Astrocyte of the cerebellum (primary cell): Measurements from ENCODE around the gene DUSP5.
"Not testable (repeated sequence)": the region's sequence is repeated elsewhere in the genome, so short reads cannot be mapped to it uniquely, and the experiment has no call there.

ENCODE experiments used
- DNase-seq: peaks from one replicate; pipeline ENCODE4 v3.0.0-alpha.2; 2011; ENCODE audit warnings: low read depth
- H3K4me3 ChIP-seq: 2 replicates; pipeline ENCODE4 v1.5.1; 2011; ENCODE audit warnings: mild to moderate bottlenecking, low read depth, low read length, moderate library complexity
- CTCF ChIP-seq: IDR thresholded peaks from 2 replicates; pipeline ENCODE4 v1.5.1; 2012; ENCODE audit warnings: low read length, low read depth, moderate library complexity, mild to moderate bottlenecking; ENCODE audit errors: missing control alignments
- in situ Hi-C: cut with HindIII; loops from 2 replicates; pipeline ENCODE4 v1.10.0; 2017; ENCODE audit warnings: low sequenced_read_pairs

The DUSP5 gene

GRCh38 chr10:110458266-110458920 is 39.3 kb upstream of the DUSP5 start:
- H3K4me3 ChIP-seq: no peak overlapping the region
- no peak for TF ChIP-seq CTCF
- DNase-seq: no peak
- in situ Hi-C loops: no loop called here

GRCh38 chr10:110459600-110459999 is 38.1 kb upstream of the DUSP5 start:
- DNase-seq: no peak
- no peak for TF ChIP-seq CTCF
- in situ Hi-C loops: no loop called here
- no peak overlapping the region for H3K4me3 ChIP-seq

GRCh38 chr10:110460111-110460809 is 37.4 kb upstream of the DUSP5 start:
- TF ChIP-seq CTCF: no peak
- no peak for DNase-seq
- in situ Hi-C loops: no loop called here

GRCh38 chr10:110461088-110461487 is 36.6 kb upstream of the DUSP5 start:
- in situ Hi-C loops: no loop called here
- no peak overlapping the region for H3K4me3 ChIP-seq
- no peak for DNase-seq
- TF ChIP-seq CTCF: no peak

More at GRCh38 chr10:110460111-110460809, 37.4 kb upstream of the DUSP5 start:
- H3K4me3 ChIP-seq: no peak overlapping the region

- no peak overlapping the region for H3K4me3 ChIP-seq
- in situ Hi-C loops: no loop called here
- TF ChIP-seq CTCF: no peak
- DNase-seq: no peak
Observed at GRCh38 chr10:110461530-110461929, 36.2 kb upstream of the DUSP5 start.

- no peak overlapping the region for H3K4me3 ChIP-seq
- in situ Hi-C loops: no loop called here
- no peak for TF ChIP-seq CTCF
- no peak for DNase-seq
Observed at GRCh38 chr10:110462166-110463095, 35.3 kb upstream of the DUSP5 start.

- H3K4me3 ChIP-seq, DNase-seq, in situ Hi-C loops: not testable (repeated sequence)
Observed at GRCh38 chr10:110468258-110468657, 29.4 kb upstream of the DUSP5 start.

- H3K4me3 ChIP-seq, in situ Hi-C loops, DNase-seq: not testable (repeated sequence)
Observed at GRCh38 chr10:110470541-110470940, 27.2 kb upstream of the DUSP5 start.
